Effector memory CD8-positive, alpha-beta T cell (primary cell): ENCODE data around the gene FAM171A1.

Experiments used
- ATAC-seq: fragments of 150-1000 bp; cut with Tn5 transposase; replicated peaks from 2 replicates; pipeline ENCODE4 v1.10.0; 2021; ENCODE audit warnings: mild to moderate bottlenecking, moderate library complexity
- DNase-seq, 3 experiments: peaks; one replicate each; pipeline ENCODE4 v3.0.0; 2021
- H3K27ac Mint-ChIP-seq, 2 donors: one replicate each; pipeline ENCODE4 v1.8.0; 2022; ENCODE audit warnings: mild to moderate bottlenecking in 2 of 2, mixed read lengths in 2 of 2, moderate library complexity in 2 of 2
- H3K27me3 Mint-ChIP-seq, 2 donors: one replicate each; pipeline ENCODE4 v1.8.0; 2022; ENCODE audit warnings: mixed read lengths in 2 of 2
- H3K36me3 Mint-ChIP-seq: one replicate; pipeline ENCODE4 v1.8.0; 2022; ENCODE audit warnings: mild to moderate bottlenecking, moderate library complexity, mixed read lengths; ENCODE audit not compliant: insufficient read depth
- H3K4me1 Mint-ChIP-seq, 2 donors: one replicate each; pipeline ENCODE4 v1.8.0; 2022; ENCODE audit warnings: low read depth in 2 of 2, mixed read lengths in 2 of 2
- H3K4me3 Mint-ChIP-seq, 2 donors: one replicate each; pipeline ENCODE4 v1.8.0; 2022; ENCODE audit warnings: mild to moderate bottlenecking in 2 of 2, mixed read lengths in 2 of 2, moderate library complexity in 2 of 2
- H3K9me3 Mint-ChIP-seq, 2 donors: one replicate each; pipeline ENCODE4 v1.8.0; 2022; ENCODE audit warnings: mixed read lengths in 2 of 2

The FAM171A1 gene

DNA sequence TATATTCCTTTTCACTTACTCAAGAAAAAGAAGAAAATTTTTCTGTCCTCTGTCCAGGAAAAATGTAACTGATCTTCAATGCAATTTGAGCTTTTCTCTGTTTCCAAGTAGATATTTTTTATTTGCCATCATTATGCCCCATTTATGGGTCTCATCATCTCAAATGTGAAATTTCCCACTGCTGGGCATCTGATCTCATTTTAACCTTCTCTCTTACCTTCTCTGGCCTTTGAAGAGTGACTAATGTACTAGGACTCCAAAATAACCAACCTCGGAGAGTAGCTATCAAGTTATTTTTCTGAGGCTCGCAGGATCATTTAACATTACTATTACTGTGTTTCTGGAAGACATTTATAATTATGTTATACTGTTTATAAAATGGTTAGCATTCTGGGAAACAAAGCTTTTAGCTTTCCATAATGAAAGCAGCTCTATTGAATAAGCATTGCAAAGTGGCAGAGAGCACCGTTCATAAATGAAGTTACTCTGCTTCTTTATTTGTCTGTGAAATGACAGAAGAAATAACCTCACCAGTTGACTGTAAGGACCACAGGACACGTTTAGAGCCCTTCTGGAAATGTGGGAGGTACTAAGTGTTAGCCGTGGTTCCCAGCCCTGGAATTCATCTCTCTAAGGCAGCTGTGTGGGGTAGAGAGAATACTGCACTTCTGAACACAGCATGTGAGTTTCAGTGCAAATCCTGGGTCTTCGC lies 169.3 kb downstream of the FAM171A1 start:
- no peaks in the 10 kb centered on the region for H3K36me3 Mint-ChIP-seq
- ATAC-seq (no peak), DNase-seq (no peak)
- no peak overlapping the region for H3K4me3 Mint-ChIP-seq
- H3K27ac Mint-ChIP-seq: no peak overlapping the region
- H3K4me1 Mint-ChIP-seq: peaks cover 14 to 22% of the 10 kb centered on the region in 2 donors
- no peaks in the 10 kb centered on the region for H3K9me3 Mint-ChIP-seq
- H3K27me3 Mint-ChIP-seq: no peaks in the 10 kb centered on the region

DNA sequence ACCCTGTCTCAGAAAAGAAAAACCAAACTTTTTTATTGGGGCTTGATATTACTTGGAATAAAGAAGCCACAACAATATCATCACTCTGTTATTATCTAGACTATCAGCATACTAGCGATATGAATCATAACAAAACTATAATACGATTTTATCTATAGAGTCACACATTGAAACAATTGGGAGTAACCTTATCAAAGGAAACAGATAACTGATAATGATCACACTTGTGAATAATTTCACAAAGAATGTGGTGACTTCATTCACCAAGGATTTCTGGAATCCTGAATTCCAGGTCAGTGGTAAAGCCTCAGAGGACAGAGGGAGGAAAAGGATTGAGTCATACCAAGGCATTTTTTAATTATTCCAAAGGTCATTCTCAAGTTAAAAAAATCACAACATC lies 170.5 kb downstream of the FAM171A1 start:
- Mint-ChIP-seq H3K4me3 (no peak overlapping the region), H3K4me1 (peaks cover 13 to 28% of the 10 kb centered on the region in 2 donors)
- no peak for DNase-seq

DNA sequence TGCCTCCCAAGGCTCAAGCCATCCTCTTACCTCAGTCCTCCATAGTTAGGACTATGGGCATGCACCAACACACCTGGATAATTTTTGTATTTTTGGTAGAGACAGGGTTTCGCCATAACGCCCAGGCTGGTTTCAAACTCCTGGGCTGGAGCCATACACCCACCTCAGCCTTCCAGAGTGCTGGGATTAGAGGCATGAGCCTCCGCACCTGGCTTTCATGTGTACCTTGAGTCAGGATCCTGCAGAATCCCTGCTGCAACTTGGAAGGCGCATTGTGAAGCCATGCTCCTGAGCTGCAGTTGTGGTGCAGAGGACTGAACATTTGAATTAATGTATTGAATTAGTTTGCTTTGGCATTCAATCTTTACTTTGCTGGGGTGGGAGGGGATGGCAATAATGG lies 173.2 kb downstream of the FAM171A1 start:
- no peaks in the 10 kb centered on the region for H3K9me3 Mint-ChIP-seq
- DNase-seq: no peak
- H3K27ac Mint-ChIP-seq: peak overlapping the region in 1 of 2 donors; percentile 61
- H3K4me3 Mint-ChIP-seq: peak overlapping the region in 1 of 2 donors; percentile 58
- H3K27me3 Mint-ChIP-seq: no peaks in the 10 kb centered on the region
- no peaks in the 10 kb centered on the region for H3K36me3 Mint-ChIP-seq
- H3K4me1 Mint-ChIP-seq: peaks cover 11 to 28% of the 10 kb centered on the region in 2 donors
- no peak for ATAC-seq

More for the DNA sequence above, 170.5 kb downstream of the FAM171A1 start:
- Mint-ChIP-seq H3K27me3 (no peaks in the 10 kb centered on the region), H3K27ac (no peak overlapping the region), H3K9me3 (no peaks in the 10 kb centered on the region), H3K36me3 (no peaks in the 10 kb centered on the region)
- ATAC-seq: no peak

DNA sequence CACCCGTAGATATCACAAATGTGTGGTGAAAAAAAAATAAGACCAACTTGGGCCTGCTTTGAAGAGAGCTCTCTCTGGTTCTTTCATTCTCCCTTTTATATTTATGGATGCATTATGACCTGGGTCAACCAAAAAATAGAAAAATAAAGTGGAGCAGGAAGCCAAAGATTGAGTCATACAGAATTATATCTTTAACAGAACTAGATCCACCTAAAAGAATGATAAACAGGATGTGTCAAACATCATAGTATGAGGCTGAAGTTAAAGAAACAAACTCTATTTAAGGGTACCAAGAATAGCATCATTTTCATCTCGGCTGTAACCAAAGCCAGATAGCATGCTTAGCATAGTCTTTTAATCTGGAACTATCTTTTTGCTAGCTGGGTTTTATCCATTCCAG lies 173.8 kb downstream of the FAM171A1 start:
- ATAC-seq: no peak
- H3K36me3 Mint-ChIP-seq: no peaks in the 10 kb centered on the region
- H3K4me1 Mint-ChIP-seq: peaks cover 10 to 28% of the 10 kb centered on the region in 2 donors
- peak overlapping the region; percentile 24 to 94 for H3K27ac Mint-ChIP-seq
- H3K27me3 Mint-ChIP-seq: no peaks in the 10 kb centered on the region
- no peak for DNase-seq
- no peaks in the 10 kb centered on the region for H3K9me3 Mint-ChIP-seq
- peak overlapping the region; percentile 58 to 59 for H3K4me3 Mint-ChIP-seq

DNA sequence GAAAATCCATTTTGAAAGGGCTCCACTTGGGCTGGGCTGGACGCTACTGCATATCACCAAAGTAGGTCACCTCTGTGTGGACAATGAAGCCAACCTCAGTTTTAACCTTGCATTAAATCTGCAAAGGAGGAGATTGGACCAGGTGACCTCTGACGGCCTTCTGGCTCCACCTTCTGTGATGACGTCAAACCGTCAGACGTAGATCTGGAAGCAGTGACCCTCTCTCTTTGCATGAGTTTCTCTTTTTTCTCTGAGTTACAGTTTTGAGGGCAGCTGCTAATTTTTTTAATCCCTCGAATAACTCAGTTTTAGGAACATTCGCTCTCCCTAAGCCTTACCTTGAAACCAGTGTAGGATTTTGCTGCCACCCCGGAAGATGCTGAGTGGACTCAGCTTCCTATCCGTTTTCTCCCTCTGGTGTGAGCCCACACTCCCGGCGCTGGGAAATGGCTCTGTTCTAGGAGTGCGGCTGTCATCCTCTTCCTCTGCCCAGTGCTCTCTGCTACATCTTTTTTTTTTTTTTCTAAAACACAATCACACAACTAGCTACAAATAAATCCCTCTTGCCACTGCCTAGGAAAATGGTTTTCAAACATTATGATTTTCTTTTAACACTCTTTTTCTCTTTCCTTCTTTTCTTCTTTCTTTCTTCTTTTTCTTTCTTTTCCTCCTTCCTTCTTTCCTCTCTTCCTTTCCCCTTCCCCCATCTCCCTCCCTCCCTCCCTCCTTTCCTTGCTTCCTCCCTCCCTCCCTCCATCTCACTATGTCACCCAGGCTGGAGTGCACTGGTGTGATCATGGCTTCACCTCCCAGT lies 174.9 kb downstream of the FAM171A1 start:
- Mint-ChIP-seq H3K9me3 (no peaks in the 10 kb centered on the region), H3K4me3 (peak overlapping the region; percentile 58 to 59), H3K4me1 (peaks cover 10 to 28% of the 10 kb centered on the region in 2 donors), H3K27me3 (no peaks in the 10 kb centered on the region), H3K27ac (peak overlapping the region; percentile 24 to 94), H3K36me3 (no peaks in the 10 kb centered on the region)
- ATAC-seq (peak; percentile 39), DNase-seq (no peak)

DNA sequence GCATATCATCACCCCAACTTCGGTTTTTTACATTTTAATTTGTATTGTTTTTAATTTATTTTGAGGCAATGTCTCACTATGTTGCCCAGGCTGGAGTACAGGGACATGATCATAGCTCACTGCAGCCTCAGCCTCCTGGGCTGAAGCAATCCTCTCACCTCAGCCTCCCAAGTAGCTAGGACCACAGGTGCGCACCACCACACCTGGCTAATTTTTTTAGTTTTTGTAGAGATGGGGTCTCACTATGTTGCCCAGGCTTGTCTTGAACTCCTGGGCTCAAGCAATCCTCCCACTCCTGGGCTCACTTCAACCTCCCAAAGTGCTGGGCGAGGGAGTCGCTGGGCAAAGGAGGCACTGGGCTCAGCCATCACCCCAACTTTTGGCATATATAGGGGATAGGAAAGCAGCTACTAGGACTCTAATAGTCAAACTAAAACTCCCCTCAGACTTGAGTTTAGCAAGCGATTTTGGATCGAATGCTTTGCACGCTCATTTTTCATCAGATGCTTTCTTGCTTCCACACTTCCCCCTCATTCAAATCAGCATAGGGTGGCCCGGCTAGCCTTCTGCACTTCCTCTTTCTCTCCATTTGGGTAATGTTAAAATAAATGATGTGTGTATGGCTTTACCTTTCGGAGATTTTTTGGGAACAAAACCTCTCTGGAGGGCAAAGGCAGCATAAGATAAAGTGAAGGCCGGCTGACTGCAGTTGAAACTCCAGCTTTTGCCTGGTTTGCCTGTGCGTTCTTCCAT lies 181.8 kb downstream of the FAM171A1 start:
- Mint-ChIP-seq H3K27me3 (no peaks in the 10 kb centered on the region), H3K36me3 (peaks cover 3% of the 10 kb centered on the region), H3K9me3 (no peaks in the 10 kb centered on the region), H3K4me3 (no peak overlapping the region), H3K4me1 (peaks cover 13 to 19% of the 10 kb centered on the region in 2 donors), H3K27ac (no peak overlapping the region)
- ATAC-seq: no peak
- no peak for DNase-seq

DNA sequence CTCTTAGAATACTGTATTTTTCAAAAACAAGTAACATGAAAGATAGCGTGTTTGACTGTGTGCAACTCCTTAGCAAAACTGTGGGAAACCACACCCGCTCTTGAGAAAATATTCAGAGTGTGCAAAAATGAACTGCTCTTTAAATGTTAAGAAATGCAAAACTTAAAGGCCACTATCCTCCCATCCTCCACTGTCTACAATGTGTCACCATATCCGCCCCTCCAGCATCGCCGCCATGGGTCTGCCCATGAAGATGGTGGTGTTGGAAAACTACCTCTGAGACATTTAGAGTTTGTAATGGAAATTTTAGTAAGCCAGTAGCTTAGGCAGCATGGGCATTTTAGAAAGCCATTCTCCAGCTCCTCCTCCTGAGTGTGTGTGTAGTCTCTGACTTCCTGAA lies 182.5 kb downstream of the FAM171A1 start:
- DNase-seq: no peak
- no peak overlapping the region for H3K27ac Mint-ChIP-seq

DNA sequence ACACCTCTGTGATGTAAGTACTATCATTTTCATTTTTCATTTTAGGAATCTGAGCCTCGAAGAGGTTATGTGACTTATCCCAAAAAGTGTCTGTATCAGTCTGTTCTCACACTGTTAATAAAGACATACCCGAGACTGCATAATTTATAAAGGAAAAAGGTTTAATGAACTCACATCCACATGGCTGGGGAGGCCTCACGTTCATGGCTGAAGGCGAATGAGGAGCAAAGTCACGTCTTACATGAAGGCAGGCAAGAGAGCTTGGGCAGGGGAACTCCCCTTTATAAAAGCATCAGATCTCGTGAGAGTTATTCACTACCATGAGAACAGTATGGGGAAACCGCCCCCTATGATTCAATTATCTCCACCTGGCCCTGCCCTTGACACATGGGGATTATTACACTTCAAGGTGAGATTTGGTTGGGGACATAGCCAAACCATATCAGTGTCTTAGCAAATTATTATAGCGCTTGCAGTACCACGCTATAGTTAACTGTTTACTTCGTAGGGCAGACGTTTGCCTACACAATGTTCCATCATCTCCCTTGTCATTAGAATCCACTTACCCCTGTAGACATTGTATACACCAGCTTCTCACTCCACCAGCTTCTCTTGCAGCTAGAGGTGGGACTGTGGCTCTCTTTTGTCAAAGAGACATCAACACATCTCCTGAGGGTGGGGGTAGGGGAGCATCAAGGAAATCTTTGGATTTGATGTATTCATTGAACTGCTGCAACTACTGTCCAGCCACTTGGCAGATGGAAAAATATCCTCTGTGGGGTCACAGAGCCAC lies 187.2 kb downstream of the FAM171A1 start:
- Mint-ChIP-seq H3K4me3 (no peak overlapping the region), H3K36me3 (peaks cover 3% of the 10 kb centered on the region), H3K9me3 (no peaks in the 10 kb centered on the region), H3K4me1 (peaks cover 13 to 31% of the 10 kb centered on the region in 2 donors), H3K27ac (no peak overlapping the region), H3K27me3 (peaks cover 0 to 10% of the 10 kb centered on the region in 2 donors)
- no peak for DNase-seq
- ATAC-seq: no peak

More for the DNA sequence above, 182.5 kb downstream of the FAM171A1 start:
- peaks cover 3% of the 10 kb centered on the region for H3K36me3 Mint-ChIP-seq
- H3K9me3 Mint-ChIP-seq: no peaks in the 10 kb centered on the region
- H3K4me3 Mint-ChIP-seq: no peak overlapping the region
- no peak for ATAC-seq
- H3K4me1 Mint-ChIP-seq: peaks cover 13 to 19% of the 10 kb centered on the region in 2 donors
- H3K27me3 Mint-ChIP-seq: no peaks in the 10 kb centered on the region

DNA sequence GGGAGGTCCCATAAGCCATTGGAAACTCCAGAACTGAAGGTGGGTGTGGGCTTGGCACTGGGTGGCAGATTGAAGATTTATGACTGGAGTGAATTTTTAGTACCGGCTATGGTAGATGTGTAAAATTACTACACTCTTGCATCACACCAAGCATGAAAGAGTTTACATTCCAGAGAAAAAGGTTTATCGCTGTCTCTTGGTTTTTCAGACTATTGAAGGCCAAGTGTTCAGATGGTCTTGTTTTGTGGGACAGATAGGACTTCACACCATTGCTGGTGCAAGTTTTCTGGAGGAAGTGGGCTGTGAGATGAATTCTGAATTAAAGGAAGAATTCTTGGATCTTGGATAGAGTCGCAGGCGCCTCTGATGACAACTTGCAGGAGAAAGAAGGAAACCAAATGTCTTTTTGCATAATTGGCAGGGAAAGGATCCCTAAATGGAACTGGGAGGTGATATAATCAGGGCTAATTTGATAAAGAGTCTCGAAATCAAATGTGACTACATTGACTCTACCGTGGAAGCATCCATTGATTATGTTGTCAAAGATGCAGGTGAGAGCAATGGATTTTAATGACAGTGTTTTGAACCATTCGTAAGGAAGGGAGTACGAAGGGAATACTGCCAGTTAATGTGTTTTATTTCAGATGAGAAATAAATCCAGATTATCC lies 188.4 kb downstream of the FAM171A1 start:
- DNase-seq: no peak
- Mint-ChIP-seq H3K27me3 (peaks cover 0 to 10% of the 10 kb centered on the region in 2 donors), H3K9me3 (no peaks in the 10 kb centered on the region), H3K36me3 (peaks cover 3% of the 10 kb centered on the region), H3K27ac (no peak overlapping the region), H3K4me1 (peaks cover 13 to 31% of the 10 kb centered on the region in 2 donors), H3K4me3 (no peak overlapping the region)
- ATAC-seq: no peak

DNA sequence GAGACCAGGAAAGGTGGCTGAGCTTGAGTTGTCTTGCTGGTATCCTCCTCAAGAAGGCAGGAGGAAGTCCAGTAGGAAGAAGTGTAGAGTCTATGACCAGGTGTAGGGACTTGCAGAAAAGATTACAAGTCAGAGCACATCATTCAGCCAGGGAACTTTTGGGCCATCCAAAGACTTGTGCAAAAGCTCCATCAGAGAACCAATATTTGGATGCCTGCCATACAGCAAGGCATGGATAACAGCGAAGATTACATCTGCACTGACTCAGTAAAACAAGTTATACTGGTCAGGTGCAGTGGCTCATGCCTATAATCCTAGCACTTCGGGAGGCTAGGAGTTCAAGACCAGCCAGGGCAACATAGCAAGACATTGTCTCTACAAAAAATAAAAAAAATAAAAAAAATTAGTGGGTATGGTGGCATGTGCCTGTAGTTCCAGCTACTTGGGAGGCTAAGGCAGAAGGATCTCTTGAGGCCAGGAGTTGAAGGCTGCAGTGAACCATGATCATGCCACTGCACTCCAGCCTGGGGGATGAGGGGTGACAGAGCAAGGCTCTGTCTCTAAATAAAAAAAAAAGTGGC lies 189.4 kb downstream of the FAM171A1 start:
- Mint-ChIP-seq H3K27ac (no peak overlapping the region), H3K4me3 (no peak overlapping the region), H3K9me3 (no peaks in the 10 kb centered on the region), H3K36me3 (peaks cover 3% of the 10 kb centered on the region), H3K4me1 (peaks cover 11 to 30% of the 10 kb centered on the region in 2 donors), H3K27me3 (peaks cover 0 to 10% of the 10 kb centered on the region in 2 donors)
- DNase-seq: no peak
- ATAC-seq: no peak

DNA sequence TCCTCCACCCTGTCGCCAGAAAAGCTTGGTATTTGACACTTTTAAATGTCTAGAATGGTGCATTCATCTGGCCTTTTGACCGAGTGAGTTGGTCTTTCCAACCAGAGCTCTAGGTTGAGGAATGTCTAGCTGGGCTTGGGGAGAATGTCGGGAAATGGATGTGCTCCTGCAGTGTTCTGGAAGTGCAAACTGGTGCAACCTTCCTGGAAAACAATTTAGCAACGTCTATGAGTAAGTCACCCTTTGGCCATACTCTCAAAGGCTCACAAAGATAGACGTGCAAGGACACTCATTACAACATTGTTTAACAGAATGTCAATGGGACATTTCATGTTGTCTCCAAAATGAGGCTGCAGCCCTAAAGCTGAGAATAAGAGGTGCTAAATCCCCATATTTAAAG lies 190.4 kb downstream of the FAM171A1 start:
- Mint-ChIP-seq H3K27me3 (peaks cover 0 to 10% of the 10 kb centered on the region in 2 donors), H3K27ac (peak overlapping the region in 1 of 2 donors; percentile 8), H3K36me3 (peaks cover 3% of the 10 kb centered on the region), H3K9me3 (no peaks in the 10 kb centered on the region), H3K4me1 (peaks cover 6 to 22% of the 10 kb centered on the region in 2 donors), H3K4me3 (no peak overlapping the region)
- DNase-seq (no peak), ATAC-seq (no peak)

DNA sequence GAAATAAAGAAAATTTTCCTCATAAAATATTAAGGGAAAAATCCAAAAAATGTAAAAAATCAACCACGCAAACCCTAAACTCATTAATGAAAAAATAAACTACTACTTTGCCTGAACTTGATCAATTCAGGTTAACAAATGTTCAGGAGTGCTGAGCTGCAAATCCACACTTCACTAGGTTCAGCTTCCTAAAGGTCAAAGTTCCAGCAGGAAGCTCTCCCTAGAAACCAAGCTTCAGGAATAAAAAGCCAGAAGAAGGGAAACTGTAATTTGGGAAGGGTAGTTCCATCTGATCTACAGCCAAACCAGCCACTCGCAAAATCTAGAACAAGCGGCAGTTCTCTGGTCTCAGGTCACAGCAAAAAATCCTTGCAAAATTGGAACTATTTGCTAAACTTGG lies 194.8 kb downstream of the FAM171A1 start:
- DNase-seq (no peak), ATAC-seq (no peak)
- peaks cover 0 to 8% of the 10 kb centered on the region in 2 donors for H3K27me3 Mint-ChIP-seq
- no peak overlapping the region for H3K4me3 Mint-ChIP-seq
- H3K27ac Mint-ChIP-seq: no peak overlapping the region
- H3K9me3 Mint-ChIP-seq: no peaks in the 10 kb centered on the region
- no peaks in the 10 kb centered on the region for H3K36me3 Mint-ChIP-seq
- H3K4me1 Mint-ChIP-seq: peaks cover 3 to 12% of the 10 kb centered on the region in 2 donors
